Measurements from ENCODE around the gene GBE1. TPM values are rescaled to one million over a fixed set of nuclear protein-coding genes. Genes with fewer than 3 reads are reported as not detected.
A peak's percentile ranks its signal among the peaks of the same experiment; 100 is the strongest.

Gene GBE1
- total and polyA plus RNA-seq, 9 of the 15 experiments (the other 6 are each of a cell fraction or from before 2014, with no cell fraction given): 7.9 to 25.6 (median 13.1) TPM

- 0 out of 2 replicates have a peak, but pooled peaks have one; percentile 2 for TF ChIP-seq KLF1 (tag; IDR thresholded peaks at IDR 0.05)
- no peak for TF ChIP-seq ARID1B (IDR thresholded peaks at IDR 0.05)
- no peak for TF ChIP-seq MTA1 (IDR thresholded peaks at IDR 0.05; ENCODE audit: borderline replicate concordance)
- TF ChIP-seq ID3 (CRISPR knock-in tag; IDR thresholded peaks at IDR 0.05): no peak
- peak; percentile 11; the same call in 1 of the 2 replicates for TF ChIP-seq ID3 (tag; IDR thresholded peaks at IDR 0.05)
- TF ChIP-seq HDAC8 (tag; IDR thresholded peaks at IDR 0.05): no peak
- no peak for TF ChIP-seq OTX1 (CRISPR knock-in tag; IDR thresholded peaks at IDR 0.05)
- TF ChIP-seq, protein P1, sequence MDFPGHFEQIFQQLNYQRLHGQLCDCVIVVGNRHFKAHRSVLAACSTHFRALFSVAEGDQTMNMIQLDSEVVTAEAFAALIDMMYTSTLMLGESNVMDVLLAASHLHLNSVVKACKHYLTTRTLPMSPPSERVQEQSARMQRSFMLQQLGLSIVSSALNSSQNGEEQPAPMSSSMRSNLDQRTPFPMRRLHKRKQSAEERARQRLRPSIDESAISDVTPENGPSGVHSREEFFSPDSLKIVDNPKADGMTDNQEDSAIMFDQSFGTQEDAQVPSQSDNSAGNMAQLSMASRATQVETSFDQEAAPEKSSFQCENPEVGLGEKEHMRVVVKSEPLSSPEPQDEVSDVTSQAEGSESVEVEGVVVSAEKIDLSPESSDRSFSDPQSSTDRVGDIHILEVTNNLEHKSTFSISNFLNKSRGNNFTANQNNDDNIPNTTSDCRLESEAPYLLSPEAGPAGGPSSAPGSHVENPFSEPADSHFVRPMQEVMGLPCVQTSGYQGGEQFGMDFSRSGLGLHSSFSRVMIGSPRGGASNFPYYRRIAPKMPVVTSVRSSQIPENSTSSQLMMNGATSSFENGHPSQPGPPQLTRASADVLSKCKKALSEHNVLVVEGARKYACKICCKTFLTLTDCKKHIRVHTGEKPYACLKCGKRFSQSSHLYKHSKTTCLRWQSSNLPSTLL (IDR thresholded peaks at IDR 0.05): no peak
- no peak for TF ChIP-seq HMG20A (CRISPR knock-in tag; conservative IDR thresholded peaks at IDR 0.05)
- TF ChIP-seq NR1H2 (CRISPR knock-in tag; IDR thresholded peaks at IDR 0.05): no peak
These were observed 597 bp upstream of the GBE1 start (continued) for GRCh38 chr3:81761904-81762580.
